K562 (cell line): ENCODE measurements around the gene MRM2.

ENCODE experiments used
- CREB1 ChIP-seq, 2 experiments: sonication (generic) in 1 of 2; formaldehyde crosslinking in 1 of 2; IDR thresholded peaks; 2 replicates each; pipeline versions ENCODE4 v1.6.1 to v1.8.0; 2012 to 2022; ENCODE audit warnings: inconsistent platforms in 1 of 2, mild to moderate bottlenecking in 1 of 2, missing genetic modification reagents in 1 of 2, moderate library complexity in 1 of 2
- CTCF ChIP-seq, 3 experiments: IDR thresholded peaks in 2 of 3; conservative IDR thresholded peaks in 1 of 3; 2 replicates each; pipeline ENCODE4 v1.5.1; 2011 to 2012; ENCODE audit warnings: low read length in 3 of 3, mild to moderate bottlenecking in 3 of 3, control low read depth in 2 of 3, improper control_type of control experiment in 1 of 3, inconsistent platforms in 1 of 3, low read depth in 1 of 3, mixed read lengths in 1 of 3, moderate library complexity in 1 of 3; ENCODE audit not compliant: insufficient read depth in 2 of 3
- HNRNPL ChIP-seq: fragments of 200-400 bp; formaldehyde crosslinking; IDR thresholded peaks from 2 replicates; pipeline ENCODE4 v1.6.1; 2017; ENCODE audit warnings: low read depth, mild to moderate bottlenecking, low read length
- MEF2A ChIP-seq: IDR thresholded peaks from 2 replicates; pipeline ENCODE4 v1.6.1; 2011; ENCODE audit warnings: low read depth, mild to moderate bottlenecking, low read length, moderate library complexity; ENCODE audit not compliant: control insufficient read depth
- PML ChIP-seq: IDR thresholded peaks from 2 replicates; pipeline ENCODE4 v1.6.1; 2012; ENCODE audit warnings: low read length, inconsistent platforms
- SNAPC5 ChIP-seq: fragments of 250-450 bp; sonication (Bioruptor Pico); IDR thresholded peaks from 2 replicates; pipeline ENCODE4 v1.8.0; 2021; ENCODE audit warnings: moderate library complexity, mild to moderate bottlenecking, inconsistent platforms
- SRSF9 ChIP-seq: fragments of 200-400 bp; formaldehyde crosslinking; IDR thresholded peaks from 2 replicates; pipeline ENCODE4 v1.6.1; 2017; ENCODE audit warnings: low read depth, low read length, borderline replicate concordance
- UBTF ChIP-seq, 2 experiments: IDR thresholded peaks; 2 replicates each; pipeline ENCODE4 v1.6.1; 2012; ENCODE audit warnings: improper control_type of control experiment in 2 of 2, low read depth in 2 of 2, low read length in 2 of 2, borderline replicate concordance in 1 of 2
- ZNF143 ChIP-seq: sonication (generic); formaldehyde crosslinking; IDR thresholded peaks from 2 replicates; pipeline ENCODE4 v1.9.0; 2022; ENCODE audit warnings: mild to moderate bottlenecking, missing genetic modification reagents

- TF ChIP-seq ZNF143 (CRISPR knock-in tag) (no peak), PML (no peak), HNRNPL (no peak), SNAPC5 (CRISPR knock-in tag) (no peak), UBTF (IDR thresholded peaks at IDR 0.05; ENCODE audit: borderline replicate concordance in 1 of 2, low read depth in 2 of 2, low read length in 2 of 2) (no peak), MEF2A (no peak), CTCF (IDR thresholded peaks at IDR 0.05 in 2 of 3, conservative IDR thresholded peaks at IDR 0.05 in 1 of 3; ENCODE audit: insufficient read depth in 2 of 3, low read depth in 1 of 3, low read length in 3 of 3) (no peak), CREB1 (IDR thresholded peaks at IDR 0.05) (no peak), CREB1 (CRISPR knock-in tag; IDR thresholded peaks at IDR 0.05) (no peak), SRSF9 (no peak)
Observed at GRCh38 chr7:2233926-2234325, 8.1 kb downstream of the MRM2 start.
